Measurements from ENCODE around the gene TVP23B. TPM values are rescaled to one million over a fixed set of nuclear protein-coding genes. Genes with fewer than 3 reads are reported as not detected.
"Not testable (repeated sequence)": the region's sequence is repeated elsewhere in the genome, so short reads cannot be mapped to it uniquely, and the experiment has no call there.

TVP23B gene
- 56.8 and 69.6 TPM in 2 replicates for total RNA-seq (2014; rRNA removed; shearing (Covaris generic); ENCODE audit: low replicate concordance)

DNA sequence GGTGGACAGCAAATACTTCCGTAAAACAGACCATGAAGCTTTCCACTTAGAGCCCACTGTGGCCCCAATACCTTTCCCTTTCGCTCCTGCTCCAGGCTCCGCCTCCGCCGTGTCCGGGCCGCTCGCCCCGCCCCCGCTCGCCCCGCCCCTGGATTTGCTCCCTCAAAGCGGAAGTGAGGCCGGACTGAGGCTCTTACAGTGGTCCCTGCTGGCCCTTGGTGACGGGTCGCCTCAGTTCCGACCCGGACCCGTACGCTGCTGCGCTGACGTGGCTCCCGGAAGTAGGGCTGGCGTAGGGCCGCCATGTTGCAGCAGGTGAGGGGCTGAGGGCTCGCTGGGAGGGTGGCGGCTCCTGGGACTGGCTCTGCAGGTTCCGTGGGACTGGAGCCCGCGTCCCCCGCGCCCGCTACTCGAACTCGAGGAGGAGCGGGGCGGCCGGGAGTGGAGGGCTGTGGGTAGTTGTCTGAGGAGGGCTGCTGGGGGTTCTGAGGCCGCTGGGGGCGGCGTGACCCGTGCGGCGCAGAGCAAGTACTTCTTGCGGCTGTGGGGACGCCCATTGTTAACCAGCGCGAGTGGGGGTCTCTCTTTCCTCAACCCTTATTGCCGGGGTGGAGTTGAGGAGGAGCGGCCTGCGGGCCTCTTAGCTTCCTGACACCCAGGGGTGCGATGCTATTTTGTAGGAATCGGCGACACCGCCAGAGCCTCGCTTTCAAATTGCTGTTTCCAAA, at the start of gene TVP23B:
TSS of gene TVP23B (plus strand) at position 193 of the 728 bp plus-strand sequence. CDS start at position 304, 111 bp downstream.
- in situ Hi-C loops (cut with HindIII; ENCODE audit: low pct_unique_long_range_greater_than_20kb, low sequenced_read_pairs), result not testable (repeated sequence)
- peak; percentile 87 for DNase-seq (ENCODE audit: low read depth)

DNA sequence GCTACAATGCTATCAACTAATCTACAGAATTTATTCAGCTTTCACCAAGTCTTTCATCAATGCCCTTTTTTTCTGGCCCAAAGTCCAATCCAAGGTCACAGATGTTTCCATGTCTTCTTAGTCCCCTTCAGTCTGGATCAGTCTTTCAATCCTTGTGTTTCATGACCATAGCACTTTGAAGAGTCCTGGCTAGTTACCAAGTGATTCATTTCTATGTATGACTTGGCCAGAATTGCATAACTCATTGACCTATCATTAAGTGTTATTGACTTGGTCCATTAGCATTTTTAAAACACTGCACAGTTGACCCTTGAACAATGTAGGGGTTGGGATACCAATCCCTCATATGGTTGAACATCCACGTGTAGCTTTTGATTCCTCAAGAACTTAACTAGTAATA, 48.5 kb upstream of the TVP23B start:
- in situ Hi-C loops (cut with HindIII; ENCODE audit: low pct_unique_long_range_greater_than_20kb, low sequenced_read_pairs); DNase-seq (ENCODE audit: low read depth): not testable (repeated sequence)

DNA sequence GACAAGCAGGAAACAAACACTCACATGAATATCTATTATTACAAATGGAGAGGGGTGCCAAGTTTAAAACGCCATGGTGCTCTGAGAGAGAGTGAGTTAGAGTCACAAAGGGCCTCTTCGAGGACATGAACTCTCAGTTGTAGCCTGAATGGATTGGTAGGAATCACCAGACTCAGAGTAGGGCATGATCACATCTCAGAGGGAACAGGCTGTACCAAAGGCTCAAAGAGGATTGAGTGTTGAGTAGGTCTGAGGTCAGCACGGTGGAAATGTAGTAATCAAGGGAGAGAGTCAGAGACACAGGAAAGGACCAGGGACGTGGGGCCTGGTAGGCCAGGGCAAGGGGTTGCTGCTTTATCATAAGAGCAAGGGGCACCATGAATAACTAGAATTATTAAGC, 47.6 kb upstream of the TVP23B start:
- in situ Hi-C loops (cut with HindIII; ENCODE audit: low pct_unique_long_range_greater_than_20kb, low sequenced_read_pairs); DNase-seq (ENCODE audit: low read depth): not testable (repeated sequence)

DNA sequence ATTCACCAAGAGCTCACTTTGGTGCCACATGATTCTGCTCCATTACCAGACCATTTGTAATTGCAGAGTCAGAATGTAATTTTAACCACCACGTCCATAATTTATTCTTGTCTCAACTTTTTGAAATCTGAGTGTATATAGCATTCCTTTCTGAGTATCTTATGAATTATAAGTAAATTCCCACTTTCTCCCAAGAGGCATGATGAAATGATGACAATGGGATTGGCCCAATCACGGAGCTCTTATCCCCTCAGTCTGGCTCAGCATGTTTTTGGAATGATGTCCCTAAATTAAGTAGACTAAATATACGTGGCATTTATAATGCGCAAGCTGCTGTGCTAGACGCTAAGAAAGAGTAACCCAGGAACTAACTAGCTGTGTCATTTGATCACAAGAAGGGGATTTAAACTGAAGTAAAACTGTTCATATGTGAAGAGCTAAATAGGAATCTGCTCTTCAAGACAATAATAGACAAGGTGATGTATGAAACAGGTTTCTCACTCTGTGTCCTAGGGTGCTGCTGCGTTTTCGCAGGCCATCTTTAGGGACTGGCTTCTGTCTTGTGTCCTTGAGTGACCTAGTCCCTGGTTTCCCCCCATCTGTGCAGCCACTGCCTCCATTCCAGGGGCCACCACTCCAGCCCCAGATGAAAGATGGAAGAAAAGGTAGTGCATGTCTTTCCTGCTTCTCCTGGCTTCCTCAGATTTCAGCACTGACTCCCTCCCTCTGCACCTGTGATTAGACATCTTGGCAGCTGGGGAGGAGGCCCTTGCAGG, 41.2 kb upstream of the TVP23B start:
- in situ Hi-C loops (cut with HindIII; ENCODE audit: low pct_unique_long_range_greater_than_20kb, low sequenced_read_pairs); DNase-seq (ENCODE audit: low read depth): not testable (repeated sequence)

DNA sequence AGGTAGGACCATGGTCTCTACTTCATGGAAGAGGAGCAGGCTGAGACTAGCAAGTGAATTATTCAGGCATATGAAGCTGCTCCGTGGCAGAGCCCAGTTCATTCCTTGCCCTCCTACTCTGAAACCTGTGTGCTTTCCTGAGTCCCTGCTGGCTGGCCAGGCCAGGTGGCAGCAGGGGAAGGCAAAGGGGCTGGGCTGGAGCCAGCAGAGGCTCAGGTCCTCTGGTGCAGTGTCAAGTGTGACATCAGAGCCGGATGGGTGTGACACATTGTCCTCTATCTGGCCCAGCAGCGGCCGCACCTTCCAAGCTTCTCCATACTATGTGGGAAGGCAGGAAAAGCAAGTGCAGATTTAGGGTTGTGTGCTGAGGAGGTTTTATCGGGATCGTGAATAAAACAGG, 39.8 kb upstream of the TVP23B start:
- DNase-seq (ENCODE audit: low read depth); in situ Hi-C loops (cut with HindIII; ENCODE audit: low pct_unique_long_range_greater_than_20kb, low sequenced_read_pairs): not testable (repeated sequence)

DNA sequence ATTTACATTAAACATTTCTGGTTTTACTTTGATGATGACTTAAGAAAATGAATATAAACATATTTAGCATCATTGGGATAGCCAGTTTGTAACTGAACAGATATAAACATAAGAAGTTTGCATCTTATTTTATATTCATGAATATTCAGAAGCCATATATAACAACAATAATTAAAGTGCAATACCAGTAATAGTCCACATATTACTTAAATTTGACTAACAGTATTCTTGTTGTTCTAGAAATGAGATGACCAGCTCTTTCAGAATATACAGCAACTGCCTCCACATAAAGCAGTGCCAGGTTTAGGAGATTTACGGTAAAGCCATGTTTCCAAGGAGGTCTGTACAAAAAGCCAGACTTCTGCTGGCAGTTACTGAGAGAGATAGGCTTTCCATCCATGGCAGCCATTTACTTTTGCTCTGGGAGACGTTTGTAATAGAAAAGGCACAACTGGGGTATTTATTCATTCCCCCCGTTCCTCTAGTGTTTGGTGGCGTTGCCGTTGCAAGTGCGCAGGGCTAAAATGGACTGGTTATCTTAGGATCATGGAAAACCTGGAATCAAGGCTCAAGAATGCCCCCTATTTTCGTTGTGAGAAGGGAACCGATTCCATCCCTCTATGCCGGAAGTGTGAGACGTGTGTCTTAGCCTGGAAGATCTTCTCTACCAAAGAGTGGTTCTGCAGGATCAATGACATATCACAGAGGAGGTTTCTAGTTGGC, 37.1 kb upstream of the TVP23B start, which contains the start of gene FBXW10:
TSS of gene FBXW10 (plus strand) at position 356 of the 723 bp plus-strand sequence. CDS start at position 547, 191 bp downstream.
- DNase-seq (ENCODE audit: low read depth); in situ Hi-C loops (cut with HindIII; ENCODE audit: low pct_unique_long_range_greater_than_20kb, low sequenced_read_pairs): not testable (repeated sequence)

DNA sequence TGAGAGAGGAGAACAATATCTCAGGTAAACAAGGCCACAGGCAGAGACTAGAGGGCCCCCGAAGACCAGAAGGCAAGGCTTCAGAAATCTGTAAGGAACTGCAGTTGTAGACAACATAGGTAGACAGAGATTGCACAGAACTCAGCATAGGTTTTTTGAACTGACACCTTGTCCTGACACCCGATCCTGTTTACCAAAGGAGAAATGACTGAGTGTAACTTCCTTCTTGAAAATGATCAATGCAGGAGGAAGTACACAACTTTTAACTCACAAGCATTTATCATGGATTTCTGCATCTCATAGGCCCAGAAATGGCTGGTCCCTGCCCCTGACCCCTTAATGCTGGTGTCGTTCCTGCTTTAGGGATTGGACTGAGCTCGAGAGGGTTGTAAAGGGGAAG, 36.3 kb upstream of the TVP23B start:
- in situ Hi-C loops (cut with HindIII; ENCODE audit: low pct_unique_long_range_greater_than_20kb, low sequenced_read_pairs); DNase-seq (ENCODE audit: low read depth): not testable (repeated sequence)

DNA sequence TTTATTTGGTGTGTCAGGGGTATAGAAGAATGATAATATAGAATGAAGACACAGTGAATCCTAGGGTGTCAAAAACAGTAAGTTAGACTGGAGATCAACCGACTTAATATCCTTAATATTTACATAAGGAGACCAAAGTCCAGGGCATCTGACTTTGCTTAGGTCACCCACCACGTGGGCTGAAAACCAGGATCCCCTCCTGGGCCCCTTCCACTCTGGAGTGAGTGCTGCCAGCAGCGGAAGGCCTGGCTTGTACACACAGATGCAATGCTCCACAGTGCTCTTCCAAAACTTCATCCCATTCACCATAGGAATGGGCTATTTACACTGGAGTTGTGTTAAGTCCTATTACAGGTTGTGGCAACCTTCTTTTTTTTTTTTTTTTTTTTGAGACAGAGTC, 34.4 kb upstream of the TVP23B start:
- in situ Hi-C loops (cut with HindIII; ENCODE audit: low pct_unique_long_range_greater_than_20kb, low sequenced_read_pairs); DNase-seq (ENCODE audit: low read depth): not testable (repeated sequence)

DNA sequence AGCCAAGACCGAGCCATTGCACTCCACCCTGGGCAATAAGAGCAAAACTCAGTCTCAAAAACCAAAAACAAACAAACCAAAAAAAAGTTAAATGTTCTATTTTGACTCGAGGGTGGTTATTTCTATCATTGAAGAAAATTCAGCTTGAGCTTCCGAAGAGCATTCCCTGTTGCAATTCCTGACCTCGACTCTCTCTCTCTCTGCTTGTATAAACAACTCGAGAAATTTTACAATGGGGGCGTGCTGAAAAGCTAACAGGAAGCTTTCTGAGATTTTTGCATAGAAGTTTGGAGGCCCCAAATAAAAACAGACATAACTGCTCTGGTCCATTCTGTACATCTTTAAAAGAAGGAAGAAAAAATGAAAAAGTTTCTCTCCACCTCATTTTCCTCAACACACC, 33.5 kb upstream of the TVP23B start:
- in situ Hi-C loops (cut with HindIII; ENCODE audit: low pct_unique_long_range_greater_than_20kb, low sequenced_read_pairs); DNase-seq (ENCODE audit: low read depth): not testable (repeated sequence)

DNA sequence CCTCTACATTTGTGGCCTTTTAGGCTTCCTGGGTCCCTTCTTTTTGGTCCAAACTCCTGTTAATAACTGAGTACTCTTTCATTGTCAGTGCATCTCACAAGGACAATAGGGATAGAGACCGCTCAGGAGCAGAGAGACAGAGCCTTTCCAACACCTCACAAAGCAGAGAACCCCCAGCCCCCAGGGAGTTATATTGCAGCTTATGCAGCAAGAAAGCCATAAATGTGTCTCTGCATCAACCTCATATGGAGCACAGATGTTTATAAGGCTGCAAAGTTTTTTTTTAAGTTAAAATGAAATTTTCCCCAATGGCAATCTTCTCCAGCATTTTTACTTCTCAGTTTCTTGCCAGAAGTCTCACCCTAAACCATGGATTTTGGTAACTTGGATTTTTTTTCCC, 30.7 kb upstream of the TVP23B start:
- DNase-seq (ENCODE audit: low read depth); in situ Hi-C loops (cut with HindIII; ENCODE audit: low pct_unique_long_range_greater_than_20kb, low sequenced_read_pairs): not testable (repeated sequence)

DNA sequence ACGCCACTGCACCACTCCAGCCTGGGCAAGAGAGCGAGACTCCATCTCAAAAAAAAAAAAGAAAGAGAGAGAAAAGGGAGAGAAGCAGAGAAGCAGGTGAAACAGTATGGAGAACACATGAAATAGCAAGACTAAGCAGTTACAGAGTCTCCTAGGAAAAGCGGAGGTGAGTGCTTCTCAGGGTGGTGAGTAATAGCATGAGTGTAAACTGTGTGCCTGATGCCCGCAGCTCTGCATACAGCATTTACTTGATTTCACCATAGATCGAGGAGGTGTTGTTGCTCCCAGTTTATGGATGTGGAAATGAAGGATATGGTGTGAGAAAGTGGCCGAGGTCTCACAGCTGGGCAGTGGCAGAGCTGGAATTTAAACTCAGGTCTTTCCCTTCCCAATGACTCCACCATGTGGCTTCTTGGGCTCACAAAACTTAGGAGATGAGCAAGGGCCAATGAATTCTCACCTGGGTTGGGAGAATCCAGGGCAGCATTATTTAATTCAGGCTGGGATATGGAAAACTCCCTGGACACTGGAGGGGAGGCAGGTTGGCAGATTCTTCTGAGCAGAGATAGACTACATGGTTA, 27.1 kb upstream of the TVP23B start:
- not testable (repeated sequence) for DNase-seq (ENCODE audit: low read depth)

DNA sequence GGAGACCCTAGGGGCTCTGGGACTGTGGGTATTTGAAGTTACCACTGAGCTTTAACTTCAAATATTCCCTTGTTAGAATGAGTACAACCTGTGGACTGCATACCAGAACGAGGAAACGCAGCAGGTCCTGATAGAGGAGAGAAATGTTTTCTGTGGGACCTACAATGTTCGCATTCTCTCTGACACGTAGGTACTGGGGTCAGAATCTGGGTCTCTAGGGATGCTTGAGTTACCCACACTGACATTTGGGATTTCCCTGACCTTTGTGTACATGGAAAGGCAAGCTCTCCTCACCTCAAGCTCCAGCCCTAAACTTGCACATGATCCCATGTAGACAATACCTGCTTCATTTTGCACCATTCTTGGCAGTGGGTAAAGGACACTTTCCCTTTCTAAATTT, 25.0 kb upstream of the TVP23B start:
- in situ Hi-C loops (cut with HindIII; ENCODE audit: low pct_unique_long_range_greater_than_20kb, low sequenced_read_pairs); DNase-seq (ENCODE audit: low read depth): not testable (repeated sequence)

More for the DNA sequence above, 27.1 kb upstream of the TVP23B start:
- in situ Hi-C loops (cut with HindIII; ENCODE audit: low pct_unique_long_range_greater_than_20kb, low sequenced_read_pairs), result not testable (repeated sequence)

DNA sequence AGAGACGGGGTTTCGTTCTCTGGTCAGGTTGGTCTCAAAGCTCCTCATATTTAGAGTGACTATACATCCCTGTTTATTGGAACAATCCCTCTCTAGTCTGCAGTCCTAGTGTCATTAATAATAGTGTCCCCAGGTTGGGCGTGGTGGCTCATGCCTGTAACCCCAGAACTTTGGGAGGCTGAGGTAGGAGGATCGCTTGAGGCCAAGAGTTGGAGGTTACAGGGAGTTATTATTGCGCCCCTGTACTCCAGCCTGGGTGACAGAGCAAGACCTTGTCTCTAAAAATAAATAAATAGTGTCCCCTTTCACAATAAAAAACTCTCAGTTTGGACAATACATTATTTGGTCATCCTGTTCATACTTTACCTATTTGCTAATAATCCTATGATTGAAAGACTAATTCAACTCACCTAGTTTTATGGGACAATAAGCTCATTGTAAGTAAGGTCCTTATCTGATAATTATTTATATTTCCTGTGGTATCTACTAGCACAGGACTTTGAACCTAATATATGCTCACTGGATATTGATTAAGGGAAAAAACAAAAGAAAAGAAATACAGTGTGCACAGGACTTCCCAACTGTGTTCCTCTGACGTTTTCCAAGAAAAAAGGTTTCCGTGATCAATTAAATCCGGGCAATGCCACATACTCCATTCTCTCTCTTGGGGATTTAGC, 23.5 kb upstream of the TVP23B start:
- DNase-seq (ENCODE audit: low read depth); in situ Hi-C loops (cut with HindIII; ENCODE audit: low pct_unique_long_range_greater_than_20kb, low sequenced_read_pairs): not testable (repeated sequence)

DNA sequence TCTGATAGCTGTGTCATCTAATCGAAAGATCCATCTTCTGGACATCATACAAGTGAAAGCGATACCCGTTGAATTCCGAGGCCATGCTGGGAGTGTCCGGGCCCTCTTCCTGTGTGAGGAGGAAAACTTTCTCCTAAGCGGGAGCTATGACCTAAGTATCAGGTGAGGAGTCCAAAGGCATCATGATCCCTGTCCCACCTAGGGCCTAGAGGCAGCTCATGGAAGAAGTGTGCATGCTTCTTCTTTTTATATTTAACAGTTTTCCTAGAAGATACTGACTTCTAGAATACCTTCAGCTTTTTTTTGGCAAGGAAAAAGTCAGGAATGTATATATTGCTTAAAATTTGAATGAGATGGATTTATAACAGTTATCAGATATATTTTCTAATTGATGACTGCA, 22.6 kb upstream of the TVP23B start:
- in situ Hi-C loops (cut with HindIII; ENCODE audit: low pct_unique_long_range_greater_than_20kb, low sequenced_read_pairs); DNase-seq (ENCODE audit: low read depth): not testable (repeated sequence)

DNA sequence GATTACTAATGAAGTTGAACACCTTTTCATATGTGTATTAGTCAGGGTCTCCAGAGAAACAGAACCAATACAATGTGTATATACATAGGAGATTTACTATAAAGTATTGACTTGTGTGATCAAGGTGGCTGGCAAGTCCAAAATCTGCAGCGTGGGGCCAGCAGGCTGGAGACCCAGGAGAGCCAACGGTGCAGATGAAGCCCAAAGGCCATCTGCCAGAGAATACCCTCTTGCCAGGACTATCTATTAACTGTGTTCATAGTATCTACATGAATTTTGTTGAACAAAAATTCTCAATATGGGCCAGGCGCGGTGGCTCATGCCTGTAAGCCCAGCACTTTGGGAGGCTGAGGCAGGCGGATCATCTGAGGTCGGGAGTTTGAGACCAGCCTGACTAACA, 20.8 kb upstream of the TVP23B start:
- in situ Hi-C loops (cut with HindIII; ENCODE audit: low pct_unique_long_range_greater_than_20kb, low sequenced_read_pairs); DNase-seq (ENCODE audit: low read depth): not testable (repeated sequence)

DNA sequence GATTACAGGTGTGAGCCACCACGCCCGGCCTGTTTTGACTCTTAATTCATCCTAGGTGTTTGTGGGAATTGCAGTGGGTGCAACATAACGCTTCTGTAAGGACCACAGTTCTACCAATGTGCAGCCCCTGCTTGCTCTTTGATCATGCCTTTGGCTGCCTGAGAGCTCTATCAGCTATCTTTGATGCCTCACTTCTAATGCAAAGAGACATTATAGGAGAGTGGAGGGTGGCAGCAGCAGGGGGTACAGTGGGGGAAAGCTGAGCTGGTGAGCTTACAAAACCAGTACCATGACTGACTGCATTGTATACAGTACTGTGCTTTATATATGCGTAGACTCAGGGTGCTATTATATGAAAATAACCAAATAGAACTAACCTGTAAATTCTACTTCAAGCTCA, 10.4 kb upstream of the TVP23B start:
- DNase-seq (ENCODE audit: low read depth); in situ Hi-C loops (cut with HindIII; ENCODE audit: low pct_unique_long_range_greater_than_20kb, low sequenced_read_pairs): not testable (repeated sequence)

DNA sequence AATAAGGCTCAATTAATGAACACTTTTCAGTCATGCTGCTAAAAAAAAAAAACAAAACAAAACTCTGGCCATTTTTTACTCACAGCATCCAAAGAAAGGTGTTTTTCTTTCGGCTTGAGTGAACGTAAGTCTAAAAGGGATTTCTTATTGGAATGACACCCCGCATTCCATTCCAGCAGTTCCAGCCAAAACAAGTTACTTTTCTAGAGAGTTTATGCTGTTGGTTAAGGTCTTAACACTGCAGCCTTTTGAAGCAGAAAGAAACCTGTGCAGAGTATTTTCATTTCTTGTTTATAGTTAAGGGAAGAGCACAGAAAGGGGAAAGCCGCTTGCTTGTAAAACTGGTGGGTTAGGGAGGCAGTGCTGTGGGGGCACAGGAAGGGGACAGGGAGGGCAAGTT, 9.9 kb upstream of the TVP23B start:
- DNase-seq (ENCODE audit: low read depth); in situ Hi-C loops (cut with HindIII; ENCODE audit: low pct_unique_long_range_greater_than_20kb, low sequenced_read_pairs): not testable (repeated sequence)

DNA sequence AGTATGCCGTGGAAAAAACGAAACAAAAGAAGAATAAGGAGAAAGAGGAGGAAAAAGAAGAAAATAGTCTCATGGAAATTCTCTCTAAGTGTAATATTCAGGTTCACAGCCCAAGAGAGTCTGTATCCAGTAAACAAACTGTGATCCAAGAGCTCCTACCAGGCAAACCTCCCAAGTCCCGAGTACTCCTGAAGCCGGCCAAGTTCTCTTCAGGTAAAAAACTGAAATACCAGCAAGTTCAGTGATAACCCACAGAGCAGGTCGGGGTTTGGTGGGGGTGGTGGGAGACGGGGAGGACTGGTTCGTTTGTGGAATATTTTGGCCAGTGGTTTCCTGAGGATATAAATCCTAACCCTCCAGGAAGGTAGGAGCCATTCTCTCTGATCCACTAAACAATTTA, 8.5 kb upstream of the TVP23B start:
- in situ Hi-C loops (cut with HindIII; ENCODE audit: low pct_unique_long_range_greater_than_20kb, low sequenced_read_pairs), result no loop called here
- no peak for DNase-seq (ENCODE audit: low read depth)
